Fibroblast of lung (primary cell): Measurements from ENCODE around the gene TMPRSS15. TPM values are rescaled to one million over a fixed set of nuclear protein-coding genes. Genes with fewer than 3 reads are reported as not detected.

Experiments
- DNase-seq, 2 donors: peaks; one replicate each; pipeline versions ENCODE4 v3.0.0 to v3.0.0-alpha.2; 2010; ENCODE audit warnings: low read depth in 2 of 2
- H2AFZ ChIP-seq: 2 replicates; pipeline ENCODE4 v1.5.1; 2012; ENCODE audit warnings: low read length, control low read depth, inconsistent platforms
- H3K27ac ChIP-seq: 2 replicates; pipeline ENCODE4 v1.5.1; 2011; ENCODE audit warnings: low read length, control low read depth; ENCODE audit not compliant: insufficient read depth
- H3K27me3 ChIP-seq: 2 replicates; pipeline ENCODE4 v1.5.1; 2011; ENCODE audit warnings: mild to moderate bottlenecking, low read length; ENCODE audit not compliant: control insufficient read depth, insufficient read depth
- H3K36me3 ChIP-seq: 2 replicates; pipeline ENCODE4 v1.5.1; 2011; ENCODE audit warnings: low read length; ENCODE audit not compliant: control insufficient read depth, insufficient read depth
- H3K4me1 ChIP-seq: 2 replicates; pipeline ENCODE4 v1.5.1; 2011; ENCODE audit warnings: low read length; ENCODE audit not compliant: control insufficient read depth, insufficient read depth; ENCODE audit errors: extremely low read depth
- H3K4me2 ChIP-seq: 2 replicates; pipeline ENCODE4 v1.5.1; 2011; ENCODE audit warnings: low read length, control low read depth; ENCODE audit not compliant: insufficient read depth; ENCODE audit errors: extremely low read depth
- H3K4me3 ChIP-seq, 4 experiments: fragments of 200-600 bp in 1 of 4; sonication (generic) in 1 of 4; replicated peaks in 1 of 4; 2 replicates each; pipeline ENCODE4 v1.5.1; 2011 to 2016; ENCODE audit warnings: low read length in 4 of 4, low read depth in 3 of 4, mild to moderate bottlenecking in 3 of 4, control low read depth in 2 of 4, inconsistent platforms in 1 of 4, mixed read lengths in 1 of 4; ENCODE audit not compliant: insufficient read depth in 1 of 4; ENCODE audit errors: control extremely low read depth in 1 of 4
- H3K79me2 ChIP-seq: 2 replicates; pipeline ENCODE4 v1.5.1; 2012; ENCODE audit warnings: mild to moderate bottlenecking, low read length, inconsistent platforms; ENCODE audit not compliant: control insufficient read depth, insufficient read depth
- H3K9ac ChIP-seq: 2 replicates; pipeline ENCODE4 v1.5.1; 2011; ENCODE audit warnings: mild to moderate bottlenecking, low read length, control low read depth; ENCODE audit not compliant: insufficient read depth
- H3K9me3 ChIP-seq: 2 replicates; pipeline ENCODE4 v1.5.1; 2012; ENCODE audit warnings: low read depth, low read length; ENCODE audit not compliant: control insufficient read depth, insufficient read depth
- H4K20me1 ChIP-seq: 2 replicates; pipeline ENCODE4 v1.5.1; 2011; ENCODE audit warnings: low read length; ENCODE audit not compliant: control insufficient read depth, insufficient read depth; ENCODE audit errors: extremely low read depth
- EZH2 ChIP-seq: IDR thresholded peaks from 2 replicates; pipeline ENCODE4 v1.5.1; 2012; ENCODE audit warnings: low read length, control low read depth, mild to moderate bottlenecking; ENCODE audit errors: missing control alignments
- polyA plus RNA-seq, 2 donors: library from polyadenylated mRNA; depleted of rRNA in 1 of 2; stranded (reverse) in 1 of 2; unstranded in 1 of 2; fragments of >200 nt; gene quantifications; 2 replicates each; pipeline ENCODE4 v1.2.1, GENCODE V29; 2011 to 2012; ENCODE audit warnings: missing spikeins in 1 of 2
- total RNA-seq: library from RNA; depleted of rRNA; stranded (reverse); fragments of >200 nt; gene quantifications from 2 replicates; pipeline ENCODE4 v1.2.1, GENCODE V29; 2014
- TF ChIP-seq, protein P1 (sequence below), 2 donors: IDR thresholded peaks in 1 of 2; conservative IDR thresholded peaks in 1 of 2; 1 replicate in 1 of 2; 2 replicates in 1 of 2; pipeline ENCODE4 v1.5.1; 2011 to 2012; ENCODE audit warnings: low read length in 2 of 2, control low read depth in 1 of 2, inconsistent platforms in 1 of 2, low read depth in 1 of 2, mild to moderate bottlenecking in 1 of 2

Gene TMPRSS15
- total and polyA plus RNA-seq, 2 donors (not counting 1 experiment from before 2014, with no cell fraction given): not detected

DNA sequence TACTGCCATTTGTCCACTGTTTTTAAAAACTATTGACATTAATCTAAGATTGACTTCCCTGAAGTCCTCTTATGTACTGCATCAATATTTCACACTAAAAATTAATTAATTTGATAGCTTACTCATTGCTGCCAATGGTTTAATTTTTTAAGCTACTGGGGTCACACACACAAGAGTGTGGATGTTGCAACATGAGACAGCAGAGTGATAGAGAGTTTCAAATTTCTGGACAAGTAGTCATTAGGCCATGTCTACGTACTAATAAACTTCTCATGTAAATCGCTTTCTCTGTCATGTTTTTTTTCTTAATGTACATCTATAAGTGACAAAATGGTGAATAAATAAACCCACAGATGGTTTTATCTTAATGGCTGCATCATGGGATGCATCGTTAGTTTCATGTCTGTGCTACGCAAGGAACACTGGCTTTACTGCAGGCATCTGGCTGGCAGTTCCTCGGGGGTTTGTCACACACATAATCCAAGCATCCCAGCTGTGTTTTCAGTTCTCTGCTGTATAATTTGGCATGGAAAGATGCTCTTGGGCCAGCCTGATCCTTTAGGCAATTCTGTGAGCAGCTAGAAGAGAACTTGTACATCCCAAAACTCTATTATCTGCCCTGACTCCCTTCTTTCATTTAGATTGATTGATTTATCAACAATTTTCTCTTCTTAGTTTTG is 175.4 kb downstream of the TMPRSS15 start:
- Histone ChIP-seq H3K4me2 (no peak overlapping the region), H3K4me3 (no peak overlapping the region), H3K36me3 (no peaks in the 10 kb centered on the region), H3K27me3 (no peaks in the 10 kb centered on the region), H4K20me1 (no peaks in the 10 kb centered on the region), H3K79me2 (no peaks in the 10 kb centered on the region), H3K27ac (no peak overlapping the region), H3K4me1 (no peaks in the 10 kb centered on the region), H2AFZ (no peak overlapping the region), H3K9me3 (no peaks in the 10 kb centered on the region), H3K9ac (no peak overlapping the region)
- DNase-seq: no peak
- TF ChIP-seq, protein P1, sequence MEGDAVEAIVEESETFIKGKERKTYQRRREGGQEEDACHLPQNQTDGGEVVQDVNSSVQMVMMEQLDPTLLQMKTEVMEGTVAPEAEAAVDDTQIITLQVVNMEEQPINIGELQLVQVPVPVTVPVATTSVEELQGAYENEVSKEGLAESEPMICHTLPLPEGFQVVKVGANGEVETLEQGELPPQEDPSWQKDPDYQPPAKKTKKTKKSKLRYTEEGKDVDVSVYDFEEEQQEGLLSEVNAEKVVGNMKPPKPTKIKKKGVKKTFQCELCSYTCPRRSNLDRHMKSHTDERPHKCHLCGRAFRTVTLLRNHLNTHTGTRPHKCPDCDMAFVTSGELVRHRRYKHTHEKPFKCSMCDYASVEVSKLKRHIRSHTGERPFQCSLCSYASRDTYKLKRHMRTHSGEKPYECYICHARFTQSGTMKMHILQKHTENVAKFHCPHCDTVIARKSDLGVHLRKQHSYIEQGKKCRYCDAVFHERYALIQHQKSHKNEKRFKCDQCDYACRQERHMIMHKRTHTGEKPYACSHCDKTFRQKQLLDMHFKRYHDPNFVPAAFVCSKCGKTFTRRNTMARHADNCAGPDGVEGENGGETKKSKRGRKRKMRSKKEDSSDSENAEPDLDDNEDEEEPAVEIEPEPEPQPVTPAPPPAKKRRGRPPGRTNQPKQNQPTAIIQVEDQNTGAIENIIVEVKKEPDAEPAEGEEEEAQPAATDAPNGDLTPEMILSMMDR (conservative IDR thresholded peaks at IDR 0.05 in 1 of 2, IDR thresholded peaks at IDR 0.05 in 1 of 2; ENCODE audit: low read depth in 1 of 2, low read length in 2 of 2): no peak
- no peak for TF ChIP-seq EZH2

DNA sequence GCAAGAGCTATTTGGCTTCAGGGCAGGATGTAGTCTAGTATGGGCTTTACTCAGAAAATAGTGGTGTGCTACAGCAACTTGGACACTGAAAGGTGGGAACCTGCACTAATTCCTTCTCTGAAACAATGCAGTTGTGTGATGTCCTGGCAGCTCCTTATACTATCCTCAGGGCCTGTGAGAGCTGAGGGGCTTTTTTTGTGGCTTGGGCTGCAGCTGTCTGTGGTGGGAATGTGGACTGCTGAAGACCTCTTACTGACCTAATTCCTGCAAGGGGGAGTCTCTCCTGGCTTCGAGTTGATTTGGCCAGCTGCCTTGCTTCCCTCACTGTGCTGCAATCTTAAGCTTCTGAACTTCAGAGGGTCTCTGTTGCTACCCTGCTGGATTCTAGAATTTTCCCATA is 181.2 kb downstream of the TMPRSS15 start:
- no peak for TF ChIP-seq EZH2
- TF ChIP-seq, protein P1 (conservative IDR thresholded peaks at IDR 0.05 in 1 of 2, IDR thresholded peaks at IDR 0.05 in 1 of 2; ENCODE audit: low read depth in 1 of 2, low read length in 2 of 2): no peak
- no peak for DNase-seq

DNA sequence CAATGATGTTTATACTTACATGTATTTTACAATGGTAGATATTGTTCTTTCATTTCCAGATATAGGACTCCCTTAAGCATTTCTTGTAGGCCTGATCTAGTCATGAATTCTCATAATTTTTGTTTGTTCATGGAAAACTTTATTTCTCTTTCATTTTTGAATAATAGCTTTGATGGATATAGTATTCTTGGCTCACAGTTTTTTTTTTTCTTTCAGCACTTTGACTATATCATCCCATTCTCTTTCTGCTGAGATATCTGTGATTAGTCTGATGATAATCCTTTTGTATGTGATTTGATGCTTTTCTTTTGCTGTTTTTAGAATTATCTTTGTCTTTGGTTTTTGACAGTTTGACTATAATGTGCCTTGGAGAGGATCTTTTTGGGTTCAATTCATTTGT is 183.1 kb downstream of the TMPRSS15 start:
- no peaks in the 10 kb centered on the region for H4K20me1 ChIP-seq
- H3K79me2 ChIP-seq: no peaks in the 10 kb centered on the region
- no peak overlapping the region for H2AFZ ChIP-seq
- H3K9me3 ChIP-seq: no peaks in the 10 kb centered on the region
- DNase-seq: no peak
- H3K4me3 ChIP-seq: no peak overlapping the region
- H3K27ac ChIP-seq: no peak overlapping the region
- TF ChIP-seq, protein P1 (conservative IDR thresholded peaks at IDR 0.05 in 1 of 2, IDR thresholded peaks at IDR 0.05 in 1 of 2; ENCODE audit: low read depth in 1 of 2, low read length in 2 of 2): no peak
- no peak for TF ChIP-seq EZH2
- no peaks in the 10 kb centered on the region for H3K27me3 ChIP-seq
- no peaks in the 10 kb centered on the region for H3K4me1 ChIP-seq
- H3K36me3 ChIP-seq: no peaks in the 10 kb centered on the region
- H3K9ac ChIP-seq: no peak overlapping the region
- H3K4me2 ChIP-seq: no peak overlapping the region

More for the DNA sequence above, 181.2 kb downstream of the TMPRSS15 start:
- no peak overlapping the region for H3K4me3 ChIP-seq
- no peaks in the 10 kb centered on the region for H3K79me2 ChIP-seq
- no peak overlapping the region for H3K4me2 ChIP-seq
- H3K9me3 ChIP-seq: no peaks in the 10 kb centered on the region
- no peak overlapping the region for H2AFZ ChIP-seq
- H3K27ac ChIP-seq: no peak overlapping the region
- no peaks in the 10 kb centered on the region for H3K36me3 ChIP-seq
- H3K9ac ChIP-seq: no peak overlapping the region
- no peaks in the 10 kb centered on the region for H3K4me1 ChIP-seq
- no peaks in the 10 kb centered on the region for H4K20me1 ChIP-seq
- H3K27me3 ChIP-seq: no peaks in the 10 kb centered on the region

Other genes with a start within 250 kb of the TMPRSS15 start
- under 0.01 and 0.17 TPM in 2 replicates for gene CHODL, start 159.0 kb downstream of the TMPRSS15 start, total RNA-seq
- gene CHODL, start 159.0 kb downstream of the TMPRSS15 start, polyA plus RNA-seq: 0.05 TPM in 1 of 2 replicates, not detected in the other